GM23338 (cell line): Measurements from ENCODE around the gene JOSD1. TPM values are rescaled to one million over a fixed set of nuclear protein-coding genes. Genes with fewer than 3 reads are reported as not detected.

Source experiments
- ATAC-seq: fragments of 200-7000 bp; cut with Tn5 transposase; 3 replicates; pipeline ENCODE4 v1.9.1; 2020
- DNase-seq: peaks from one replicate; pipeline ENCODE4 v3.0.0-alpha.2; 2015; ENCODE audit warnings: low spot score
- H2AFZ ChIP-seq: fragments of 200-600 bp; sonication (generic); 2 replicates; pipeline ENCODE4 v1.8.0; 2016; ENCODE audit warnings: antibody characterized with exemption, mild to moderate bottlenecking, moderate library complexity
- H3F3A ChIP-seq: fragments of 200-600 bp; sonication (generic); replicated peaks from 2 replicates; pipeline ENCODE4 v1.8.0; 2017; ENCODE audit warnings: antibody characterized with exemption, mixed run types, low read depth
- H3K27ac ChIP-seq: fragments of 200-600 bp; sonication (generic); 2 replicates; pipeline ENCODE4 v1.6.1; 2016; ENCODE audit warnings: low read depth
- H3K27me3 ChIP-seq: fragments of 200-600 bp; sonication (generic); 2 replicates; pipeline ENCODE4 v1.8.0; 2016; ENCODE audit warnings: mild to moderate bottlenecking, mixed run types, moderate library complexity; ENCODE audit not compliant: insufficient read depth
- H3K36me3 ChIP-seq: fragments of 200-600 bp; sonication (generic); 2 replicates; pipeline ENCODE4 v1.8.0; 2016; ENCODE audit warnings: mild to moderate bottlenecking; ENCODE audit not compliant: insufficient read depth
- H3K4me1 ChIP-seq: fragments of 200-600 bp; sonication (generic); 2 replicates; pipeline ENCODE4 v1.8.0; 2016; ENCODE audit warnings: mild to moderate bottlenecking, moderate library complexity; ENCODE audit not compliant: insufficient read depth
- H3K4me2 ChIP-seq: fragments of 200-600 bp; sonication (generic); 2 replicates; pipeline ENCODE4 v1.7.1; 2017; ENCODE audit warnings: mixed run types
- H3K4me3 ChIP-seq: fragments of 200-600 bp; sonication (generic); 2 replicates; pipeline ENCODE4 v1.6.1; 2016; ENCODE audit warnings: mixed run types
- H3K79me2 ChIP-seq: fragments of 200-600 bp; sonication (generic); replicated peaks from 2 replicates; pipeline ENCODE4 v1.8.0; 2017; ENCODE audit warnings: mild to moderate bottlenecking; ENCODE audit not compliant: insufficient read depth
- H3K9me2 ChIP-seq: fragments of 200-600 bp; sonication (generic); 2 replicates; pipeline ENCODE4 v1.8.0; 2017; ENCODE audit not compliant: insufficient read depth
- H4K20me1 ChIP-seq: fragments of 200-600 bp; sonication (generic); replicated peaks from 2 replicates; pipeline ENCODE4 v1.8.0; 2017; ENCODE audit warnings: mild to moderate bottlenecking; ENCODE audit not compliant: insufficient read depth
- H3K27ac Mint-ChIP-seq: 2 replicates; pipeline ENCODE4 v1.8.0; 2020; ENCODE audit warnings: inconsistent platforms, mild to moderate bottlenecking, moderate library complexity, mixed read lengths
- H3K27me3 Mint-ChIP-seq: 3 replicates; pipeline ENCODE4 v1.8.0; 2022; ENCODE audit warnings: low read depth, mild to moderate bottlenecking, moderate library complexity, mixed read lengths, inconsistent platforms; ENCODE audit not compliant: insufficient read depth, poor library complexity
- H3K36me3 Mint-ChIP-seq: 3 replicates; pipeline ENCODE4 v1.8.0; 2021; ENCODE audit warnings: low read depth, mild to moderate bottlenecking, inconsistent platforms, moderate library complexity, mixed read lengths
- H3K4me1 Mint-ChIP-seq: 3 replicates; pipeline ENCODE4 v1.8.0; 2020; ENCODE audit warnings: mild to moderate bottlenecking, inconsistent platforms, mixed read lengths
- H3K4me3 Mint-ChIP-seq: 3 replicates; pipeline ENCODE4 v1.8.0; 2021; ENCODE audit warnings: moderate library complexity, mild to moderate bottlenecking, inconsistent platforms, mixed read lengths
- H3K9me3 Mint-ChIP-seq: 3 replicates; pipeline ENCODE4 v1.8.0; 2020; ENCODE audit warnings: moderate library complexity, mild to moderate bottlenecking, inconsistent platforms, mixed read lengths
- CREB1 ChIP-seq: fragments of 250-450 bp; sonication (Bioruptor Pico); IDR thresholded peaks from 2 replicates; pipeline ENCODE4 v1.5.0; 2020; ENCODE audit warnings: low read depth, mild to moderate bottlenecking, moderate library complexity
- EZH2 ChIP-seq: fragments of 200-600 bp; sonication (generic); IDR thresholded peaks from one replicate; pipeline ENCODE4 v1.8.0; 2017; ENCODE audit warnings: antibody characterized with exemption, mild to moderate bottlenecking, low read depth; ENCODE audit not compliant: unreplicated experiment
- EZH2phosphoT487 ChIP-seq: fragments of 200-600 bp; sonication (generic); IDR thresholded peaks from one replicate; pipeline ENCODE4 v1.8.1; 2018; ENCODE audit warnings: antibody characterized with exemption; ENCODE audit not compliant: unreplicated experiment
- JUNB ChIP-seq: IDR thresholded peaks from one replicate; pipeline ENCODE4 v1.6.1; 2016; ENCODE audit warnings: antibody characterized with exemption; ENCODE audit not compliant: unreplicated experiment
- NANOG ChIP-seq: IDR thresholded peaks from 2 replicates; pipeline ENCODE4 v1.6.1; 2016; ENCODE audit warnings: antibody characterized with exemption, borderline replicate concordance
- POLR2AphosphoS5 ChIP-seq: IDR thresholded peaks from 2 replicates; pipeline ENCODE4 v1.6.1; 2016; ENCODE audit warnings: antibody characterized with exemption, low read depth
- STAT1 ChIP-seq: IDR thresholded peaks from one replicate; pipeline ENCODE4 v1.6.1; 2016; ENCODE audit warnings: antibody characterized with exemption; ENCODE audit not compliant: unreplicated experiment
- ZNF114 ChIP-seq: fragments of 250-450 bp; sonication (Bioruptor Pico); IDR thresholded peaks from 2 replicates; pipeline ENCODE4 v1.5.0; 2020; ENCODE audit warnings: mild to moderate bottlenecking, moderate library complexity
- ZNF331 ChIP-seq: fragments of 250-450 bp; sonication (Bioruptor Pico); IDR thresholded peaks from 2 replicates; pipeline ENCODE4 v1.5.0; 2020; ENCODE audit warnings: low read depth, mild to moderate bottlenecking, moderate library complexity
- ZNF462 ChIP-seq: fragments of 250-450 bp; sonication (Bioruptor Pico); IDR thresholded peaks from 2 replicates; pipeline ENCODE4 v1.5.0; 2020; ENCODE audit warnings: mild to moderate bottlenecking, moderate library complexity
- polyA plus RNA-seq: library from polyadenylated mRNA; unstranded; fragments of >200 nt; fragmentation: Nextera tagmentation; extraction: Ambion mirVana; gene quantifications from 2 replicates; pipeline ENCODE4 v1.2.1, GENCODE V29; 2016
- total RNA-seq: library from RNA; depleted of rRNA; stranded (reverse); fragments of >200 nt; shearing (Covaris generic); gene quantifications from 2 replicates; pipeline ENCODE4 v1.2.3, GENCODE V29; 2014
- TF ChIP-seq, protein P1 (sequence below): IDR thresholded peaks from one replicate; pipeline ENCODE4 v1.6.1; 2018; ENCODE audit warnings: antibody characterized with exemption; ENCODE audit not compliant: unreplicated experiment
- TF ChIP-seq, protein P2 (sequence below): IDR thresholded peaks from 2 replicates; pipeline ENCODE4 v1.6.1; 2016; ENCODE audit warnings: antibody characterized with exemption
- TF ChIP-seq, protein P3 (sequence below), 2 experiments: fragments of 200-600 bp in 1 of 2; sonication (generic) in 1 of 2; conservative IDR thresholded peaks; 2 replicates each; pipeline versions ENCODE4 v1.5.1 to v1.6.1; 2016 to 2017; ENCODE audit warnings: antibody characterized with exemption in 2 of 2, low read depth in 2 of 2, mild to moderate bottlenecking in 2 of 2, moderate library complexity in 1 of 2

Gene JOSD1
- total and polyA plus RNA-seq, 2 experiments from 2014 or later: 4.6 to 19.7 TPM

DNA sequence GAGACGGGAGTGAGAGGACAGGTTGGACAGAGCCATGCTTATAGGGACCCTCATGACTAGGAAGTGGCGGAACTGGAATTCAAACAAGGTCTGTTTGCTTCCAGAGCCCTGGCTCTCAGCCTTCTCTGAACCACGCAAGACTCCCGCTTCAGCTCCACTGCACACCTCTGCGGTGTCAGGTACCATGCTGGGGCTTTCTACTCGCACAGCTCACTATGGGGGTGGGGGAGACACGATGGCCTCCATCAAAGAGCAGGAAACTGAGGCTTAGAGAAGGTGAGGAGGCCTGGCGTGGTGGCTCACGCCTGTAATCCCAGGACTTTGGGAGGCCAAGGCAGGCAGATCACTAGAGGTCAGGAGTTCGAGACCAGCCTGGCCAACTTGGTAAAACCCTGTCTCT is 40.8 kb upstream of the JOSD1 start:
- Mint-ChIP-seq H3K9me3 (no peaks in the 10 kb centered on the region; the same call in 2 of the 3 replicates), H3K27ac (no peak overlapping the region), H3K27me3 (peaks cover 17% of the 10 kb centered on the region), H3K4me1 (no peaks in the 10 kb centered on the region; the same call in 1 of the 3 replicates), H3K4me3 (no peak overlapping the region), H3K36me3 (peaks cover 28% of the 10 kb centered on the region; the same call in 2 of the 3 replicates)
- Histone ChIP-seq H4K20me1 (peaks cover 2% of the 10 kb centered on the region; the same call in 1 of the 2 replicates), H3K4me3 (no peak overlapping the region), H3K4me2 (no peak overlapping the region), H3K27me3 (no peaks in the 10 kb centered on the region), H3K27ac (no peak overlapping the region), H3K4me1 (no peaks in the 10 kb centered on the region), H3K9me2 (no peaks in the 10 kb centered on the region), H3F3A (no peaks in the 10 kb centered on the region), H3K36me3 (no peaks in the 10 kb centered on the region), H3K79me2 (no peaks in the 10 kb centered on the region), H2AFZ (no peak overlapping the region)
- ATAC-seq (no peak), DNase-seq (no peak)
- TF ChIP-seq CREB1 (CRISPR knock-in tag) (no peak), ZNF114 (CRISPR knock-in tag) (no peak), ZNF331 (CRISPR knock-in tag) (no peak), ZNF462 (CRISPR knock-in tag) (no peak), STAT1 (no peak), EZH2phosphoT487 (no peak), NANOG (no peak), EZH2 (no peak), JUNB (no peak), POLR2AphosphoS5 (no peak)
- TF ChIP-seq, protein P1, sequence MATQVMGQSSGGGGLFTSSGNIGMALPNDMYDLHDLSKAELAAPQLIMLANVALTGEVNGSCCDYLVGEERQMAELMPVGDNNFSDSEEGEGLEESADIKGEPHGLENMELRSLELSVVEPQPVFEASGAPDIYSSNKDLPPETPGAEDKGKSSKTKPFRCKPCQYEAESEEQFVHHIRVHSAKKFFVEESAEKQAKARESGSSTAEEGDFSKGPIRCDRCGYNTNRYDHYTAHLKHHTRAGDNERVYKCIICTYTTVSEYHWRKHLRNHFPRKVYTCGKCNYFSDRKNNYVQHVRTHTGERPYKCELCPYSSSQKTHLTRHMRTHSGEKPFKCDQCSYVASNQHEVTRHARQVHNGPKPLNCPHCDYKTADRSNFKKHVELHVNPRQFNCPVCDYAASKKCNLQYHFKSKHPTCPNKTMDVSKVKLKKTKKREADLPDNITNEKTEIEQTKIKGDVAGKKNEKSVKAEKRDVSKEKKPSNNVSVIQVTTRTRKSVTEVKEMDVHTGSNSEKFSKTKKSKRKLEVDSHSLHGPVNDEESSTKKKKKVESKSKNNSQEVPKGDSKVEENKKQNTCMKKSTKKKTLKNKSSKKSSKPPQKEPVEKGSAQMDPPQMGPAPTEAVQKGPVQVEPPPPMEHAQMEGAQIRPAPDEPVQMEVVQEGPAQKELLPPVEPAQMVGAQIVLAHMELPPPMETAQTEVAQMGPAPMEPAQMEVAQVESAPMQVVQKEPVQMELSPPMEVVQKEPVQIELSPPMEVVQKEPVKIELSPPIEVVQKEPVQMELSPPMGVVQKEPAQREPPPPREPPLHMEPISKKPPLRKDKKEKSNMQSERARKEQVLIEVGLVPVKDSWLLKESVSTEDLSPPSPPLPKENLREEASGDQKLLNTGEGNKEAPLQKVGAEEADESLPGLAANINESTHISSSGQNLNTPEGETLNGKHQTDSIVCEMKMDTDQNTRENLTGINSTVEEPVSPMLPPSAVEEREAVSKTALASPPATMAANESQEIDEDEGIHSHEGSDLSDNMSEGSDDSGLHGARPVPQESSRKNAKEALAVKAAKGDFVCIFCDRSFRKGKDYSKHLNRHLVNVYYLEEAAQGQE: no peak
- TF ChIP-seq, protein P2, sequence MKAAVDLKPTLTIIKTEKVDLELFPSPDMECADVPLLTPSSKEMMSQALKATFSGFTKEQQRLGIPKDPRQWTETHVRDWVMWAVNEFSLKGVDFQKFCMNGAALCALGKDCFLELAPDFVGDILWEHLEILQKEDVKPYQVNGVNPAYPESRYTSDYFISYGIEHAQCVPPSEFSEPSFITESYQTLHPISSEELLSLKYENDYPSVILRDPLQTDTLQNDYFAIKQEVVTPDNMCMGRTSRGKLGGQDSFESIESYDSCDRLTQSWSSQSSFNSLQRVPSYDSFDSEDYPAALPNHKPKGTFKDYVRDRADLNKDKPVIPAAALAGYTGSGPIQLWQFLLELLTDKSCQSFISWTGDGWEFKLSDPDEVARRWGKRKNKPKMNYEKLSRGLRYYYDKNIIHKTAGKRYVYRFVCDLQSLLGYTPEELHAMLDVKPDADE: no peak
- TF ChIP-seq, protein P3, sequence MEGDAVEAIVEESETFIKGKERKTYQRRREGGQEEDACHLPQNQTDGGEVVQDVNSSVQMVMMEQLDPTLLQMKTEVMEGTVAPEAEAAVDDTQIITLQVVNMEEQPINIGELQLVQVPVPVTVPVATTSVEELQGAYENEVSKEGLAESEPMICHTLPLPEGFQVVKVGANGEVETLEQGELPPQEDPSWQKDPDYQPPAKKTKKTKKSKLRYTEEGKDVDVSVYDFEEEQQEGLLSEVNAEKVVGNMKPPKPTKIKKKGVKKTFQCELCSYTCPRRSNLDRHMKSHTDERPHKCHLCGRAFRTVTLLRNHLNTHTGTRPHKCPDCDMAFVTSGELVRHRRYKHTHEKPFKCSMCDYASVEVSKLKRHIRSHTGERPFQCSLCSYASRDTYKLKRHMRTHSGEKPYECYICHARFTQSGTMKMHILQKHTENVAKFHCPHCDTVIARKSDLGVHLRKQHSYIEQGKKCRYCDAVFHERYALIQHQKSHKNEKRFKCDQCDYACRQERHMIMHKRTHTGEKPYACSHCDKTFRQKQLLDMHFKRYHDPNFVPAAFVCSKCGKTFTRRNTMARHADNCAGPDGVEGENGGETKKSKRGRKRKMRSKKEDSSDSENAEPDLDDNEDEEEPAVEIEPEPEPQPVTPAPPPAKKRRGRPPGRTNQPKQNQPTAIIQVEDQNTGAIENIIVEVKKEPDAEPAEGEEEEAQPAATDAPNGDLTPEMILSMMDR (conservative IDR thresholded peaks at IDR 0.05; ENCODE audit: low read depth in 2 of 2): no peak
